NOMO-1 treated with DMSO at 0.1 percent for 48 hours (cell line): Measurements from ENCODE around the gene SCT.
"Not testable (repeated sequence)": the region's sequence is repeated elsewhere in the genome, so short reads cannot be mapped to it uniquely, and the experiment has no call there.

Experiments
- DNase-seq: peaks from one replicate; lab custom pipeline; 2025; ENCODE audit not compliant: unreplicated experiment; lab: John Stamatoyannopoulos, UW

Gene SCT

DNA sequence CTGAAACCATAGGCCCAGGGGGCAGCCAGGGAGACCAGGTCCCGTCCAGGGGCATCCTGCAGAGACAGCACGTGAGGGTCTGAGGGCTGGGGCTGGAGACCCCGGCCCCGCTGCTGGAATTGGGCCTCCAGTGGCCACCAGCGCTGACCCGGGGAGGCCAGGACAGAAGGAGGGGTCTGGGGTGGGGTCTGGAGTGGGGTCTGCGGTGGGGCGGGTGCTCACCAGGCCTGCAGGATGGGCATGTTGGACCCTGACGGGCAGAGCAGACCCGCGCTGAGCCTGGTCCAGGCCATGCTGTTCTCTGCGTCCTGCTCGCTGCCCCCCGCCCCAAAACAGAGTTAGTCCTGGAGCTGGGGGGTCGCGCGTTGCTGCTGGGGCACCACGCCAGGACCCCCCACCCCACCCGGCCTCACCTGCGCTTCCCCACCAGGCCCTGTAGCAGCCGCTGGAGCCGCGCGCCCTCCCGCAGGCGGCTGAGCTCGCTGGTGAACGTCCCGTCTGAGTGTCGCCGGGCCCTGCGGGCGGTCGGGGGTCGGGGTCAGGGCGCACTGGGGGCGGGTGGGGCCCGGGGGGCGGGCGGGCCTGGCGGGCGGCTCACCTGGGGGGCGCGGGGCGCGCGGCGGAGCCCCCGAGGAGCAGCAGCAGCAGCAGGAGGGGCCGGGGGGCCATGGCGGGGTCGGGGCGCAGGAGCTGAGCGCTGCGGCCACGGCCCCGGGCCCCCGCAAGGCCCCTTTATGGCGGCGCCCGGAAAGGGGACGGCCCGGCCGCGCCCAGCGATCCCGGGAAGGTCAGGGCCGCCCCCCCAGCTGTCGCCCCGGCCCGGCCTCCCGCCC, at the start of gene SCT:
Gene SCT (minus strand): TSS at position 707 of the 833 bp plus-strand sequence. CDS start 38 bp downstream, at position 669.
- no peak for DNase-seq

DNA sequence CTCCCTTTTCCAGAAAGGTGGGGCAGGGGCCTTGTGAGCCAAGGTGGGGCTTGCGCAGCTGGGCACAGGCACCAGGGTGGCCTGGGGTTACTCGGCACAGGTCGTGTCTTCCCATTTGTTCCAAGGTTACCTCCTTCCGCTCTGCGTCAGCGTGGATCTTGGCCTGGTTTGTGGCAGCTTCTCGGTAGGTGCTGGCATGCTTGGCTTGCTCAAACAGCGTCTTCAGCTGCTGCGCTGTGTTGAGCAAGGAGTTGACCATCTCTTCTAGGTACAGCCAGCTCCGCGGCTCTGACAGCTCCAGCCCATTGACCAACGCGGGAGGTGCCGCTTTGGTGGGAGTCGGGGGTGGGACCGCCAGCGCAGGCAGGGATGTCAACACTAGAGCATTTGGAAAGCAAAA, 47.4 kb upstream of the SCT start:
- no peak for DNase-seq

GRCh38 chr11:673866-674265, 46.9 kb upstream of the SCT start:
- DNase-seq = no peak

- DNase-seq = no peak
Measured at GRCh38 chr11:665704-666281, 38.8 kb upstream of the SCT start.

- DNase-seq = no peak
Measured at GRCh38 chr11:665062-665703, 38.2 kb upstream of the SCT start.

GRCh38 chr11:662689-663274, 35.8 kb upstream of the SCT start:
- peak; percentile 11 for DNase-seq

GRCh38 chr11:660681-661444, 33.9 kb upstream of the SCT start:
- no peak for DNase-seq

DNA sequence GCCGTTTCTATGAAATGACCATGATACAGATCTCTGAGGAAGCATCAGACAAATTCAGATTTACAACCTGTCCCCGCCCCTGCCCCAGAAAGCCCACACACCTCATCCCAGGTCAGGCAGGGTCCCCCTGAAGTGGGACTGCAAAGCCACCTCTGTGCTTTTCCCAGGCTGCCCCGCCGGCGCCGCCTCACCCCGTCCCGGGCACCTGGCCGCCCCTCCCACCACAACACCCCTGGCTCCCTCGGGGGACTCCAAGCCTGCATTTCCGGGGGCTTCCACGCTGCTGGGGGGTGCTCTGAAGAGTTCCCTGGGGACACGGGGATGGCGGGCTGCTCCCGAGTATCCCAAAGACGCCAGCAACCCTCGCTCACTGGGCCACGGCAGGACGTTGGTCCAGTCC, 33.3 kb upstream of the SCT start:
- DNase-seq = no peak

GRCh38 chr11:659532-660085, 32.6 kb upstream of the SCT start:
- no peak for DNase-seq

DNA sequence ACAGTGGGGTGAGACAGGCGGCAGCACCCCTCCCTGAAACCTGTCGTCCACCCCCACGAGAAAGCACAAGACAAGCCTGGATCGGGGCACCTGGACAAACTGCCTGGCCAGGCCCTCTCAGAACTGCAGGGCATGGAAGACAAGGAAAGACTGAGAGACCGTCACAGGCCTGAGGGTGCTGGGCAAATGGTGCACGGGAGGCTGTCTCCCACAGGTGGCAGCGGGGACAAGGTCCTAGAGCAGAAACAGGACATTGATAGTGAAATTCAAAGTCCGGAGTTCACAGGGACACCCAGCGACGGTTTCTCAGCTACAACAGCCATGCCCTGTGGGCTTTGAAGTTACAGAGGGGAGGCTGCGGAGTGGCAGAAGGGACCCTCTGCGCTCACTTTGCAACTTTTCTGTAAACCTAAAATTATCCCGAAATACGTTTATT, 30.7 kb upstream of the SCT start:
- DNase-seq = no peak

DNA sequence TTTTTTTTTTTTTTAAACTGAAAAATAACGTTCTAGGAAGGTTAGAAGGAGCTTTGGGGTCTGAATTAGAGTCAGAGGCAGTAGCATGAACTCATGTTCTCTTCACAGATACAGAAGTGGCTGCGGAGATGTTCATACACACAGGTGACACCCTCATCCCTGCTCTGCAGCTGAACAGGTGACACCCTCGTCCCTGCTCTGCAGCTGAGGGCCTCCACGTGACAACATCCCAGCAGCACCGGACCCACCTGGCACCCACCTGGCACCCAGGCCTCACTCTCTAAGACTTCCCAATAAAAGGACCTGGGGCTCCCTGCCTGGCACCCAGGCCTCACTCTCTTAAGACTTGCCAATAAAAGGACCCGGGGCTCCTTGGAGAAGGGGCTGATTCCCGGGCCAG, 29.9 kb upstream of the SCT start:
- DNase-seq = no peak

DNA sequence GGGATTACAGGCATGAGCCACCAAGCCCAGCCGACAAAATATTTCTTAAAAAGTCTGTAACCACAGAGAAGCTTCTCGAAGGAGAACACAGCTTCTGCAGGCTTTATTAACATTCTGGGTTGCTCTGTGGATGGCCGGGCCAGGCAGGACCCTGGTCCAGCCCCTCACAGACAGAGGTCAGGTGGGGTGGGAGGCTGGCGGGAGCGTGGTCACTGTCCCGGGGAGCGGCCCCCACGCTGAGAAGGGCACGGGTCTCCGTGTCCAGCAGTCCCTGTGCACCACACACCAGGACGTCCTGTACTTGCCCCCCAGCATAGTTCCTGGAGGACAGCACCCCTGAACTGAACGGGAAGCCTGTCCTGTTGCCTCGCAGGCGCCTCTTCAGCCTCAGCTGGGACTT, 29.4 kb upstream of the SCT start:
- no peak for DNase-seq

DNA sequence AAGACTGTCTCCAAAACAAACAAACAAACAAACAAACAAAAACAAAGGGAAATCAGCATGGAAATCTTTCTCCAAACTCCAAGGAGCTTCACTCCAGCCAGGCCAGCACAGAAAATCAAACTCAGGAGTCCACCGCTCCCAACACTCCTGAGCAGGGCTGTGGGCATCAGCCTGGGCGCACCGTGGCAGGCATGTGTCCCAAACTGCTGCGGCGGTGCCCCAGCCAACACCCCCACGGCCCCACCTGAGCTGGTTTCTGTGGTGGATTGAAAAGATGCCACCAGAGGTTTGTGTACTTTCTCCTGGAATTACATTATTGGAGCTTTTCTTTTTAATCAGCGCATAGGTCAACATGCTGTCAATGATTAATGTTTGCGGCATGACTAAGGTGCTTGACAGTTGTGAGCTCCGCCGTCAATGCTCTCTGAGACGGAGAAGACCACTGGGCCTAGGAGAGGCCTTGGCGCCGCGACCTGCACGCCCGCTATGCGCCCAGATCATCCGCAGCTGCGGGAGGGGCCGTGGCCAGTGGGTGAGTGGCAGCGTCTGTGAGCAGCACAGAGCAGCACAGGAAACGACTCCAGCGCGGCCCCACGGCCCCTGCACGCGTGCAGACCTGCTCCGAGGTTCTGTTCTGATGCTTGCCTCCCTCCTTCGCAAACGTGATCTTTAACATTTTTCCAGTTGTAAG, 28.2 kb upstream of the SCT start:
- no peak for DNase-seq

DNA sequence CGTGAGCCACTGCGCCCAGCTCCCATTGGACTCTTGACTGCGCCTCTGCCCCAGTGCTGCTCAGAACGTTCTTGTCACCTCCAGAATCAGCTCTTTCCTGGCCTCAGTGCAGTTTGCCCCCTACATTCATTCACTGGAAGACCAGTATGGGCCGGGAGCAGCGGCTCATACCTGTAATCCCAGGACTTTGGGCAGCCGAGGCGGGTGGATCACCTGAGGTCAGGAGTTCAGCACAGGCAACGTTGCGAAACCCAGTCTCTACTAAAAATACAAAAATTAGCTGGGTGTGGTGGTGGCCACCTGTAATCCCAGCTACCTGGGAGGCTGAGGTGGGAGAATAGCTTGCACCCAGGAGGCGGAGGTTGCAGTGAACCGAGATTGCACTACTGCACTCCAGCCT, 27.5 kb upstream of the SCT start:
- not testable (repeated sequence) for DNase-seq

DNA sequence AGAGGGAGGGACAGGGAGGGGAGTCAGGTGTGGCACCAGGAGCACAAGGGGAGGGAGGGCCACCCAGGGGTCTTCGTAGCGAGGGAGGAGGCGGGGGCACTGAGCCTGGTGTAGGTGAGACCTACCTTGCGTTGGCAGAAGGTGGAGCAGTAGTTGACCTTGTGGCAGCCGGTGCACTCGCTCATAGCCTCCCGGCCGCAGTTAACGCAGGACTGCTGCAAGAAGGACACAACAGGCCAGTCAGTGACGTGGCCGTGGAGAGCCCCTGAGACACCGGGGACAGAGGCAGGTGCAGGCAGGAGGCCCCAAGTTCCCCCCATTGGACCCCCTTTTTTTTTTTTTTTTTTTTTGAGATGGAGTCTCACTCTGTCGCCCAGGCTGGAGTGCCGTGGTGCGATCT, 26.9 kb upstream of the SCT start:
- DNase-seq = no peak

GRCh38 chr11:653136-653535, 26.2 kb upstream of the SCT start:
- DNase-seq = not testable (repeated sequence)

- no peak for DNase-seq
Measured at GRCh38 chr11:650482-650881, 23.5 kb upstream of the SCT start.

DNA sequence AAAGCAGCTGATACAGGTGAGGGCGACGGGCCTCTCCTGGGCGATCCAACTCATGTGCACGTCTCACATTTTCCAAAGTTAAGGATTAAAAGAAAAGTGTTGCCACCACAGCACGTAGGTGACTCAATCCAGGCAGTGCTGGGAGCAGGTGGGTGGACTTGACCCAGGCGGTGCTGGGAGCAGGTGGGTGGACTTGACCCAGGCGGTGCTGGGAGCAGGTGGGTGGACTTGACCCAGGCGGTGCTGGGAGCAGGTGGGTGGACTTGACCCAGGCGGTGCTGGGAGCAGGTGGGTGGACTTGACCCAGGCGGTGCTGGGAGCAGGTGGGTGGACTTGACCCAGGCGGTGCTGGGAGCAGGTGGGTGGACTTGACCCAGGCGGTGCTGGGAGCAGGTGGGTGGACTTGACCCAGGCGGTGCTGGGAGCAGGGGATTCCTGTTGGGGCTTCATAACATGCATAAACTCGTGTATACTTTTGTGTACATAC, 20.7 kb upstream of the SCT start:
- DNase-seq = not testable (repeated sequence)

DNA sequence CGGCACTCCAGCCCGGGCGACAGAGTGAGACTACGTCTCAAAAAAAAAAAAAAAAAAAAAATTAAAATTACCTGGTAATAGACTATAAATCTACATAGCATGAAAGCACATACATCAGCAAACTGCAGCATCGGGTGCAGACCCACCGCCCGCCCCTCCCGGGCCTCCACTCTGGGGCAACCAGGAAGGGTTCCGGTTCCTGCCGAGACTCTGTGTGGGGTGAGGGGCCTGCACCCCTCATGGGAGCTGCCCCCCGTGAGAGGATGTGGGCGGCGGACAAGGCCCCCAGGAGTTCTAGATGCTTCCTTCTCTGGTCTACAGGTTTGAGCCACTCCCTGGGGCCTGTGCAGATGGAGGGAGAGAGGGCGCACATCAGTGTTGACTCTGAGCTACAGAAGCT, 19.2 kb upstream of the SCT start:
- no peak for DNase-seq

DNA sequence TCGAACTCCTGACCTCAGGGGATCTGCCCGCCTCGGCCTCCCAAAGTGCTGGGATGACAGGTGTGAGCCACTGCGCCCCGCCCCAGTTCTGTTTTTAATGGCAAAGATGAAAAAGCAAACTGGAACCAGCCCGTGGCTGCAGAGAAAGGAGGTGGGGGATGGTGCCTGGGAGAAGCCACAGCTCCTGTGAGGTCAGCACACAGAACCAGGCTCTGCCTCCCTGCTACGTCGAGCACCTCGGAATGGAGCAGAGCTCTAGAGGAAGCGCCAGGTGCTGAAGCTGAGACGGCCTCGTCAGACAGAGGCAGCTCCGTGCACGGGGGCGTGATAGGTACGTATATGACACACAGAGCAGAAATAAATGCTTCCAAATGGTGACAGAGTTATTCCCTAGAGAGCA, 18.6 kb upstream of the SCT start:
- DNase-seq = no peak
